ENCODE measurements around the gene COPB1. TPM values are rescaled to one million over a fixed set of nuclear protein-coding genes. Genes with fewer than 3 reads are reported as not detected.
A peak's percentile ranks its signal among the peaks of the same experiment; 100 is the strongest.

The COPB1 gene
- total RNA-seq, 4 donors from 2014 or later, result 30.7 to 91.9 (median 60.9) TPM

DNA sequence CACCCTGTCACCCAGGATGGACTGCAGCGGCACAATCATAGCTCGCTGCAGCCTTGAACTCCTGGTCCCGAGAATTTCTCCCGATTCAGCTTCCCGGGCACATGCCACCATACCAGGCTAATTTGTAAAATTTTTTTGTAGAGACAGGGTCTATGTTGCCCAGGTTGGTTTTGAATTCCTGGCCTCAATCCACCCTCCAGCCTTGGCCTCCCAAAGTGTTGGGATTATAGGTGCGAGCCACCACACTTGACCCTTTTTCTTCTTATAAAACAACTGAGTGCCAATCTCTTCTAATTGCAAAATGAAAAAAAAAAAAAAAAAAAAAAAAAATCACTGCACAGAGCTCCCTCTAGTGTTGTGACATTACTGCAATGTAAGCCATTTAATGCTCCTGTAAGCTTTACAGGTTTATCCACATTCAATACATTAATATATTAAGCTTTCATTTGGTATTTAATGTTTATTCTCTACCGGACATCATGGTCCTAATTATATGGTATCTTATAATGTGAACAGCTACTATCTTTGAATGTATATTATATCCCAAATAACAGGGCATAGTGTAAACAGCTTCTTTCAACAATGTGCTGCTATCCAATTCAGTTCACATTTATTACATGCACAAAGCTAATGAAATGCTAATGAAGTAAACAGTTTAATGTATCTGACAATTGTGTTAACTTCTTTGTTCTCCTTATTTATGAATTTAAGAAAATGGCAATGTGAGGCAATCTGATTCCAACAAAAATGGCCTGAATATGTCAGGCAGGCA lies 44.6 kb downstream of the COPB1 start:
- Histone ChIP-seq H3K4me1 (no peaks in the 10 kb centered on the region), H3K27ac (no peak overlapping the region), H3K4me3 (no peak overlapping the region), H3K36me3 (peaks cover 0 to 25% (median 12%) of the 10 kb centered on the region in 4 donors), H3K9me3 (no peaks in the 10 kb centered on the region), H3K27me3 (no peaks in the 10 kb centered on the region)
- in situ Hi-C loops (cut with MboI; ENCODE audit: low pct_ligation_motif_present in 1 of 4, low pct_unique_long_range_greater_than_20kb in 1 of 4, low sequenced_read_pairs in 3 of 4) (loop anchor here (10.0 to 25.0 kb wide), 3 partner anchors 150 to 168 kb away; no protein-coding TSS in a partner anchor), intact Hi-C loops (cut with DNase I; ENCODE audit: low total_unique reads) (loop anchor here (5.0 kb wide), 1 partner anchor 153 kb away; no protein-coding TSS in a partner anchor)
- DNase-seq, result no peak
- TF ChIP-seq, protein P1, sequence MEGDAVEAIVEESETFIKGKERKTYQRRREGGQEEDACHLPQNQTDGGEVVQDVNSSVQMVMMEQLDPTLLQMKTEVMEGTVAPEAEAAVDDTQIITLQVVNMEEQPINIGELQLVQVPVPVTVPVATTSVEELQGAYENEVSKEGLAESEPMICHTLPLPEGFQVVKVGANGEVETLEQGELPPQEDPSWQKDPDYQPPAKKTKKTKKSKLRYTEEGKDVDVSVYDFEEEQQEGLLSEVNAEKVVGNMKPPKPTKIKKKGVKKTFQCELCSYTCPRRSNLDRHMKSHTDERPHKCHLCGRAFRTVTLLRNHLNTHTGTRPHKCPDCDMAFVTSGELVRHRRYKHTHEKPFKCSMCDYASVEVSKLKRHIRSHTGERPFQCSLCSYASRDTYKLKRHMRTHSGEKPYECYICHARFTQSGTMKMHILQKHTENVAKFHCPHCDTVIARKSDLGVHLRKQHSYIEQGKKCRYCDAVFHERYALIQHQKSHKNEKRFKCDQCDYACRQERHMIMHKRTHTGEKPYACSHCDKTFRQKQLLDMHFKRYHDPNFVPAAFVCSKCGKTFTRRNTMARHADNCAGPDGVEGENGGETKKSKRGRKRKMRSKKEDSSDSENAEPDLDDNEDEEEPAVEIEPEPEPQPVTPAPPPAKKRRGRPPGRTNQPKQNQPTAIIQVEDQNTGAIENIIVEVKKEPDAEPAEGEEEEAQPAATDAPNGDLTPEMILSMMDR (IDR thresholded peaks at IDR 0.05), result peak; percentile 37 to 60 (median 49)
- TF ChIP-seq POLR2AphosphoS5 (IDR thresholded peaks at IDR 0.05), result no peak
- no peak for TF ChIP-seq EP300 (IDR thresholded peaks at IDR 0.05; ENCODE audit: low read depth)
- no peak for TF ChIP-seq POLR2A (IDR thresholded peaks at IDR 0.05)
- 29 to 73% methylated on average over 2 to 7 of the region's 7 CpGs for WGBS, 2 donors (ENCODE audit: low coverage in 1 of 2)

DNA sequence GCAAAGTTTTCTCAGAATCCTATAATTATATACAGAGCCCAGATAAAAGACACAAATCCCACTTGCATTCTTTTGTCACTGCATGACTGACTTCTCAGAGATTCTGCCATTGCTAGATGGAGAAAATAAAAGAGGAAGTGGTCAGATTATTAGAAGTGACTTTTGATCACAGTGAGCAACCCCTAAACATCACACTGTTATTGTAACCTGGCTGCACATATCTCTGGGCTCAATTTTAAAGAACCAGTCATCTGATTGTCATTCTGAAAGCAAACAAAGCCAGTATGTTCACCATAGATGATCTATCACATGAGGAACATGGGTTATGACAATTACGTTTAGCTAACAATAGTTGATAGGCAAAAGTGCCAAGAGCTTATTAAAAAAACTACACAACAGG lies 47.8 kb downstream of the COPB1 start:
- no peak for DNase-seq
- no peak overlapping the region for H3K27ac ChIP-seq
- no peak overlapping the region for H3K4me3 ChIP-seq
- in situ Hi-C loops (cut with MboI; ENCODE audit: low pct_ligation_motif_present in 1 of 4, low pct_unique_long_range_greater_than_20kb in 1 of 4, low sequenced_read_pairs in 3 of 4) (loop anchor here (10.0 to 25.0 kb wide), 3 partner anchors 147 to 165 kb away; no protein-coding TSS in a partner anchor), intact Hi-C loops (cut with DNase I; ENCODE audit: low total_unique reads) (no loop called here)
- no peaks in the 10 kb centered on the region for H3K36me3 ChIP-seq
- no peak for TF ChIP-seq POLR2A (IDR thresholded peaks at IDR 0.05)
- TF ChIP-seq, protein P1 (IDR thresholded peaks at IDR 0.05), result no peak
- TF ChIP-seq EP300 (IDR thresholded peaks at IDR 0.05; ENCODE audit: low read depth), result no peak
- TF ChIP-seq POLR2AphosphoS5 (IDR thresholded peaks at IDR 0.05), result no peak
- H3K9me3 ChIP-seq, result no peaks in the 10 kb centered on the region
- H3K27me3 ChIP-seq, result no peaks in the 10 kb centered on the region
- 85 to 100% methylated on average over 1 of the region's 1 CpG for WGBS, 2 donors (ENCODE audit: low coverage in 1 of 2)
- no peaks in the 10 kb centered on the region for H3K4me1 ChIP-seq

DNA sequence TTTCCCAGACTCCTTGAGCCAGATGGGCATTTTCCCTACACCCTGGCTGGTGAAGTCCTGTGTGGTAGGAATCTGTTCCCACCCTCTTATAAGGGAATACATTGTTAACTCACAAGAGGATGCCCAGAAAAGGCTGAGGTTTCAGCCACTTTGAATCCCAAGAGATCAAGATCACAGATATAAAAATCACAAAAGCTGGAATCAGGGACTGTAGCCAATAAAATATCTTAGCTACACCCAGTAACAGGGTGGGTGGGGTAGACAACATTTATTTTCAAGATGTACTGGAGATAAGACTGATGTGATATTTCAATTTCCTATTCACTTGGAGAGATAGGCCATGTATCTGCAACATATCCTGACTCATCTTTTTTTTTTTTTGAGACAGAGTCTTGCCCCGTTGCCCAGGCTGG lies 50.3 kb downstream of the COPB1 start:
- H3K27me3 ChIP-seq, result no peaks in the 10 kb centered on the region
- no peak for DNase-seq
- H3K4me3 ChIP-seq, result no peak overlapping the region
- no peaks in the 10 kb centered on the region for H3K9me3 ChIP-seq
- no peaks in the 10 kb centered on the region for H3K4me1 ChIP-seq
- no peak for TF ChIP-seq POLR2AphosphoS5 (IDR thresholded peaks at IDR 0.05)
- no peak for TF ChIP-seq EP300 (IDR thresholded peaks at IDR 0.05; ENCODE audit: low read depth)
- TF ChIP-seq, protein P1 (IDR thresholded peaks at IDR 0.05), result no peak
- no peak for TF ChIP-seq POLR2A (IDR thresholded peaks at IDR 0.05)
- H3K36me3 ChIP-seq, result no peaks in the 10 kb centered on the region
- no peak overlapping the region for H3K27ac ChIP-seq
- WGBS, 2 donors (ENCODE audit: low coverage in 1 of 2), result 85% methylated on average over 1 of the region's 1 CpG; no CpG with 5 or more reads in 1 of the 2 donors
- intact Hi-C loops (cut with DNase I; ENCODE audit: low total_unique reads), result no loop called here
- in situ Hi-C loops (cut with MboI; ENCODE audit: low pct_ligation_motif_present in 1 of 4, low pct_unique_long_range_greater_than_20kb in 1 of 4, low sequenced_read_pairs in 3 of 4), result no loop called here

DNA sequence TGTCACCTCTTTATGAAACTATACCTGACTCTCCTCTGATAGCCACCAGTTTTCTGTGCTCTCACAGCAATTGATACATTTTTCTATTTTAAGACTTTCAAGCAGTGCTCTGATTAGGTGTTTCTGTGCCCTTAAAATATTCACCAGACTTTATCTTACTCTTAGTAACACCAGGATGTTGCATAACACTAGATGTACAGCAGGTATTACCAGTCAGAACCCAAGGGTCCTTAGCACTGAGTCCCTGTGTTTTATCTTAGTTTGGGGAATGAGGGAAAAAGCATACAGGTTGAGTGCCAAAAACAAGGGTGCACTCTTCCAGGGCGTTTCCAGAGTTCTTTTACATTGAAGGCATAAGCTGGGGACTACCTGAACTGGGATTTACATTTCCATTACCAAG lies 51.4 kb downstream of the COPB1 start:
- intact Hi-C loops (cut with DNase I; ENCODE audit: low total_unique reads) (no loop called here), in situ Hi-C loops (cut with MboI; ENCODE audit: low pct_ligation_motif_present in 1 of 4, low pct_unique_long_range_greater_than_20kb in 1 of 4, low sequenced_read_pairs in 3 of 4) (no loop called here)
- no peaks in the 10 kb centered on the region for H3K4me1 ChIP-seq
- H3K36me3 ChIP-seq, result no peaks in the 10 kb centered on the region
- H3K27me3 ChIP-seq, result no peaks in the 10 kb centered on the region
- no peaks in the 10 kb centered on the region for H3K9me3 ChIP-seq
- no peak overlapping the region for H3K4me3 ChIP-seq
- WGBS, 2 donors (ENCODE audit: low coverage in 1 of 2), result 81 to 88% methylated on average over 1 of the region's 1 CpG
- no peak for DNase-seq
- H3K27ac ChIP-seq, result no peak overlapping the region
- TF ChIP-seq, protein P1 (IDR thresholded peaks at IDR 0.05), result no peak
- TF ChIP-seq POLR2AphosphoS5 (IDR thresholded peaks at IDR 0.05) (no peak), POLR2A (IDR thresholded peaks at IDR 0.05) (no peak), EP300 (IDR thresholded peaks at IDR 0.05; ENCODE audit: low read depth) (no peak)

Data from transverse colon (tissue), 4 donors.